GM12801 (cell line): ENCODE measurements around the gene HIBCH.

ENCODE experiments used
- TF ChIP-seq, protein P1 (sequence below): IDR thresholded peaks from one replicate; pipeline ENCODE4 v1.5.1; 2011; ENCODE audit warnings: control low read depth; ENCODE audit not compliant: insufficient read length; ENCODE audit errors: extremely low read depth

HIBCH gene

DNA sequence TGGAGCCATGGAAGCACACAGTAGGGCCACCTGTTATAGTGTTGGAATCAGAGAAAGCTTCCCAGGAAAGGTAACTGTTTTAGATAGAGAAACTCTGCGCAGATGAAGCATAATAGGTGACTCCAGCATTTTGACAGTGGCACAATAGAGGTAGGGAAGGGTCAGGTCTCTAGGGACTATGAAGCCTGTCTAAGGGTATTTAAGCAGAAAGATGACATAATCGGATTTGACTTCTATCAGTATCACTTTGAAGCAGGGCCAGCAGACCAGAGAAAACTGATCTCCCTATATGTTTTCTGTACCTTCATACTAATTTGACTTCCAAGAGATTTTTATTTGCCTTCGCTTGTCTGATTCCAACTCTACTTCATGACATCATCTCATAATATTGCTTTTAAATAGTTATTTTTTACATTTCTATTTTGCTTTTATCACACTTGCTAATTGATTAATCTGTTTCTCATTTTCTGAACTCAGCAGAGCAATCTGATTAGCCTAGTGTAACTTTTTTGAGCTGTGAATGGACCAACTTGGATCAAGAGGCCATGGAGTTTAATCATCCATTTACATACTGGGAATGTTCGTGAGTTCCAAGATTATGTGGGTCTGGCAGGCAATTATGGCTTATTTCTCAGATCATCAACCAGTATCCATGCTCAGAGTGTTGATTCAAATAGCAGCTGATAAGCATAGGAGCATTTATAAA lies 8.4 kb upstream of the HIBCH start:
- TF ChIP-seq, protein P1, sequence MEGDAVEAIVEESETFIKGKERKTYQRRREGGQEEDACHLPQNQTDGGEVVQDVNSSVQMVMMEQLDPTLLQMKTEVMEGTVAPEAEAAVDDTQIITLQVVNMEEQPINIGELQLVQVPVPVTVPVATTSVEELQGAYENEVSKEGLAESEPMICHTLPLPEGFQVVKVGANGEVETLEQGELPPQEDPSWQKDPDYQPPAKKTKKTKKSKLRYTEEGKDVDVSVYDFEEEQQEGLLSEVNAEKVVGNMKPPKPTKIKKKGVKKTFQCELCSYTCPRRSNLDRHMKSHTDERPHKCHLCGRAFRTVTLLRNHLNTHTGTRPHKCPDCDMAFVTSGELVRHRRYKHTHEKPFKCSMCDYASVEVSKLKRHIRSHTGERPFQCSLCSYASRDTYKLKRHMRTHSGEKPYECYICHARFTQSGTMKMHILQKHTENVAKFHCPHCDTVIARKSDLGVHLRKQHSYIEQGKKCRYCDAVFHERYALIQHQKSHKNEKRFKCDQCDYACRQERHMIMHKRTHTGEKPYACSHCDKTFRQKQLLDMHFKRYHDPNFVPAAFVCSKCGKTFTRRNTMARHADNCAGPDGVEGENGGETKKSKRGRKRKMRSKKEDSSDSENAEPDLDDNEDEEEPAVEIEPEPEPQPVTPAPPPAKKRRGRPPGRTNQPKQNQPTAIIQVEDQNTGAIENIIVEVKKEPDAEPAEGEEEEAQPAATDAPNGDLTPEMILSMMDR = no peak

DNA sequence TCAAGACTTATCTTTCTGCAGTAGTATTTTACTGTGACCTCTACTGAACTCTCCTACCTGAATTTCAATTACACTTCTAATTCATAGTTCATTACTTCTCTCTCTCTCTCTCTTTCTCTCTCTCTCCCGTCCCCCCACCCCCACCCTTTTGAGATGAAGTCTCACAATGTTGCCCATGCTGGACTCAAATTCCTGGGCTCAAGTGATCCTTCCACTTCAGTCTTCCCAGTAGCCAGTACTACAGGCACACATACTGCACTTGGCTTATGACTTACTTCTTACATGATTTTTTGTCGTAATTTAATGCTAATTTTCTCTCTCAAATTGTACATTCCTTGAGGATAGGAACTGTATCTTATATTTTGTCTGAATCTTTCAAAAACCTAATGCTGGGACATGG lies 6.0 kb upstream of the HIBCH start:
- TF ChIP-seq, protein P1 = no peak

DNA sequence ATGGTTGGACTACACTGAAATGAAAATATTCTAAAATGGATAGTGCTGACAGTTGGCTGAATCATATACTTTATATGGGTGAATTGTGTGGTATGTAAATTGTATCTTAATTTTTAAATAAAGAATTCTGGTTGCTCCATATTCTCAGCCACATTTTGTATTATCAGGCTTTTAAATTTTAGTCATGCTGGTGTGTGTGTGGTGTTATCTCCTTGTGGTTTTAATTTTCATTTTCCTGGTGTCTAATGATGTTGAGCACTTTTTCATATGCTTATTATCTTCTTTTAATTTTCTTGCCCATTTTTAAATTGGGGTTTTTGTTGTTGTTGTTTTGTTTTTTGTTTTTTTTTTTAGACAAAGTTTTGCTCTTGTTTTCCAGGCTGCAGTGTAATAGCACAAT lies 3.8 kb upstream of the HIBCH start:
- TF ChIP-seq, protein P1 = no peak

DNA sequence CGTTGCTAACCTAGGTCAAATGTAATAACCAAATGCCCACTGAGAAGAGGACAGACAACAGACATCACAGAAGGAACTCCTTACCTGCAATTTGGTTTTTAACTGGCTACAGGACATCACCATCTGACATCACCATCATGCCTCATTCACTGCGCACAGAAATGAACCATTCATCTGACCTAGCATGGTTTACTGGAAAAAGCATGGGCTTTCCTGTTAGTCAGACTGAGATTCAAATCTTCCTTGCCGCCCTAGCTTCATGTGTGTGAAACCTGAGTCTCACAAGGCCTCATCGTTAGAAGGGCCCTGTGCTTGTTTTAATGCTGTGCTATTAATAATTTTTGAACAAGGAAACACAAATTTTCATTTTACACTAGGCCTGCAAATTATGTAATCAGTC lies 1.1 kb upstream of the HIBCH start:
- TF ChIP-seq, protein P1 = no peak

DNA sequence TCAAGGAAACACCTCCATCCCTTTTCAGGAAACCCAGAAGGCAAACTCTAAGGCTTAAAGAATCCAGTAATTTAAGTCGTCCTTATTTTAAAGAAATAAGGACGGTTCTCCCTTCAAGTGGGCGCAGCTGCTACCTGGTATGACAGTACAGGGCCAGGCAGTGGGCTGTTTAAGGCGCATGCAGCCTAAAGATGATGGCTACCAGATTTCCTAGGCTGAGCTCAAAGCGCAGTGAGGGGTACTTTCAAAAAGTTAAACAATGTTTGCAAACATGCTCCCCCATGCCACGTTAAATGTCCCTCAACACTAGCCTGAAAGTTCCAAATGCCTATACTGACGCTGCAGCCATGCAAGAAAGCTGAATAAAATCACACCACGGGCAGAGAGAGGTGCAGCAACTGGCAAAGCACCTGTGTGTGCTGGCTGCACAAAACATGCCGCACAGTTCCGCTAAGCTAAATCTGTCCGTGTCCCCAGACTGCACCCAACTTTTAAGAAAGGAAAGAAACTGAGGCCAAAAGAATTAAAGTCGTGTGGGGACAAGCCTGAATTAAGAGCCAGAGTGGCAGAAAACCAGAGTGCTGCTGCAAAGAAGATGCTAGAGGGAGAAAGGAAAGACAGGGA lies 583 bp downstream of the HIBCH start:
- TF ChIP-seq, protein P1 = no peak

DNA sequence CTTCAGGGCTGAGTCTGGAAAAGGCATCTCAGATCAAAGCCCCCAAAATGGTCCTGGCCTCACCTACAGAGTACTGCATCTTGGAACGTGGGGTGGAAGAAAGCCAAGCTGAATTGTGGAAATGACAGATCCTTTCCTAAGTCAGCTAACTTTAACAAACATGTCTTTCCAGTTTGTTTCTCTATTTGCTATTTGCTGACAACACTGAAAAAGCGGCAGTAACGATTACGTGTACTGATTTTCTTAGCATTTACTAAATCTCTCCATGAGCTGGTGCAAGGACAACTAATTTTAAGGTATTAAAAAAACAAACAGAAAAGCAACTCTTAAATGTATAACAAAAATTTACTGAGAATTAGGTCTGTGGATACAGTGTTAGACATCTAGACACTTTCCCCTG lies 1.1 kb downstream of the HIBCH start:
- TF ChIP-seq, protein P1 = no peak

DNA sequence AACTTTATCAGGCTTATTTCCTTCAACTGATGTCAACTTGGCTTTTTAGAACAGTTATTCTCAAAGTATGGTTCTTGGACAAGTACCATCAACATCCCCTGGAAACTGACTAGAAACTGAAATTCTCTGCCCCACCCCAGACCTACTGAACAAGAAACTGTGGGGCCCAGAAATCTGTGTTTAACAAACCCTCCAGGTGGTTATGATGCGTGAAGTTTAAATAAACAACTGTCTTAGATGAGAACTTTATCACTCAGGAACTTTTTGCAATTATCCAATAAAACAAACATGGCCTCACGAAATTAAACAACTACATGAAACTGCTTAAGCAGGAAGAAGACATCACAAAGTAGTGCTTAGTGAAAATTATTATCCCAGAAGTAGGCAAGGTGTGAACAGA lies 4.4 kb downstream of the HIBCH start:
- TF ChIP-seq, protein P1 = no peak
